PC-3 (cell line): ENCODE measurements around the gene MRI1.

Source experiments
- CTCF ChIP-seq: fragments of 300-600 bp; sonication (generic); conservative IDR thresholded peaks from 2 replicates; pipeline ENCODE4 v1.5.1; 2017; ENCODE audit warnings: antibody characterized with exemption, low read depth, mild to moderate bottlenecking, low read length
- EZH2 ChIP-seq: fragments of 300-600 bp; sonication (generic); IDR thresholded peaks from one replicate; pipeline ENCODE4 v1.6.1; 2017; ENCODE audit warnings: antibody characterized with exemption, mild to moderate bottlenecking, low read length; ENCODE audit not compliant: unreplicated experiment
- EZH2phosphoT487 ChIP-seq: fragments of 300-600 bp; sonication (generic); IDR thresholded peaks from 2 replicates; pipeline ENCODE4 v1.6.1; 2018; ENCODE audit warnings: mild to moderate bottlenecking, antibody characterized with exemption, low read length, borderline replicate concordance

GRCh38 chr19:13782537-13782936 is 18.2 kb downstream of the MRI1 start:
- TF ChIP-seq CTCF, result no peak
- no peak for TF ChIP-seq EZH2
- TF ChIP-seq EZH2phosphoT487, result no peak
